ENCODE measurements around the gene CERS6.
A peak's percentile ranks its signal among the peaks of the same experiment; 100 is the strongest.

CERS6 gene

DNA sequence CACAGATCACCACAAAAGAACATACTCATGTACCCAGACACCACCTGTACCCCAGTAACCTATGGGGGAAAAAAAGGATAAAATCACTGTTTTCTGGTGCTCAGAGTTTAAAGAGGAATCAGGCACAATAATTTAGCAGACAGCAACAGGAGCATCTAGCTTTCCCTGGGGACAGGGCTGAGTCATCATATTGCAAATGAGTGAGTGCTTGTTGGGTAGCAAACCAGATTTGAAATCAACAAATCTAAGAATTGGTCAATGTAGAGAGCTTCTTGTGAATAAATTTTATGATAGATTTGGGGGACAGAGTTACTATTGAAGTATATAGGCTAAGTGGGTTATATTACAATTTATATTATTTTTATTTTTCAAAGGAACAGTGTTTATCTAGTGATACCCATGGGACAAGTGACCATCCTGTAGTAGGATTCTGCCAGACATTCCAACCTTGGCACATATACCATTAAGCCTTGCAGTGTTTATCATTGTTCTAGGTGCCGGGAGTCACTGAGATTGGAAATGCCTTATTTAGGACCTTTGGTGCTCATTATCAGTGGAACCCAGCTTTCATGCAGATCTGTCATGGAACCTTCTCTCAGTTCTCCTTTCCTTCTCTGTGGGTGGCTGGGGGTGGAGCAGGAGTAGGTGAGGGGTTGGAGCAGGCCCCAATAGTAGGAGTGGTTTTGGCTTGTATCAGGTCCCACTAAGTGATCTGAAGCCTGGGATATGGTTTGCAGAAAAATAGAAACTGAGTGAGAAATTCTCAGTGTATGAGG is 117.2 kb downstream of the CERS6 start:
- no peak for DNase-seq

DNA sequence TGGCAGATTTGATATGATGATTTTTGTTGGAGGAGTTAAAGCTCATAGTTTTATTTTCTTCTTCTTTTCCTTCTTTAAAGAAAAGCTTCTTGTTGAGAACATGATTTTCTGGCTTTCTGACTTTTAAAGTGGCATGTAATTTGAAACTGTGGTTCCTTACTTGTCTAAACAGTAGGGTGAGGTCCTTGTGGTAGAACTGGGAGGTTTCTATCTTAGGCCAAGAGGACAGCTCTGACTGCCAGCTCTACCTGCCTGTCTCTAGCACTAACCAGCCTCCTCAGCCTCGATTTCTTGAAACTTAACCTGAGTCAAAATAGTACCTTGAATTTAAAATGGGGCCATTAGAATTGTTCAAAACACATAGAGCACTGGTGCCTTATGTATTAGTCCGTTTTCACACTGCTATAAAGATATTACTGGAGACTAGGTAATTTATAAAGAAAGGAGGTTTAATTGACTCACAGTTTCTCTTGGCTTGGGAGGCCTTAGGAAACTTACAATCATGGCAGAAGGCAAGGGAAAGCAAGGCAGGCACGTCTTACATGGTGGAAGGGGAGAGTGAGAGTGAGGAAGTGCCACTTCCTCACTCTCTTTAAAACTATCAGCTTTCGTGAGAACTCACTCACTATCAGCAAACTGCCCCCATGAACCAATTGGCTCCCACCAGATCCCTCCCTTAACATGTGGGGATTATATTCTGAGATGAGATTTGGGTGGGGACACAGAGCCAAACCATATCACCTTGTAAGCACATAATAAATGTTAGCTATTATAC is 119.0 kb downstream of the CERS6 start:
- no peak for DNase-seq

GRCh38 chr2:168577885-168578284 is 121.8 kb downstream of the CERS6 start:
- DNase-seq = peak; percentile 40

GRCh38 chr2:168583064-168583709 is 127.1 kb downstream of the CERS6 start:
- DNase-seq = peak; percentile 32

DNA sequence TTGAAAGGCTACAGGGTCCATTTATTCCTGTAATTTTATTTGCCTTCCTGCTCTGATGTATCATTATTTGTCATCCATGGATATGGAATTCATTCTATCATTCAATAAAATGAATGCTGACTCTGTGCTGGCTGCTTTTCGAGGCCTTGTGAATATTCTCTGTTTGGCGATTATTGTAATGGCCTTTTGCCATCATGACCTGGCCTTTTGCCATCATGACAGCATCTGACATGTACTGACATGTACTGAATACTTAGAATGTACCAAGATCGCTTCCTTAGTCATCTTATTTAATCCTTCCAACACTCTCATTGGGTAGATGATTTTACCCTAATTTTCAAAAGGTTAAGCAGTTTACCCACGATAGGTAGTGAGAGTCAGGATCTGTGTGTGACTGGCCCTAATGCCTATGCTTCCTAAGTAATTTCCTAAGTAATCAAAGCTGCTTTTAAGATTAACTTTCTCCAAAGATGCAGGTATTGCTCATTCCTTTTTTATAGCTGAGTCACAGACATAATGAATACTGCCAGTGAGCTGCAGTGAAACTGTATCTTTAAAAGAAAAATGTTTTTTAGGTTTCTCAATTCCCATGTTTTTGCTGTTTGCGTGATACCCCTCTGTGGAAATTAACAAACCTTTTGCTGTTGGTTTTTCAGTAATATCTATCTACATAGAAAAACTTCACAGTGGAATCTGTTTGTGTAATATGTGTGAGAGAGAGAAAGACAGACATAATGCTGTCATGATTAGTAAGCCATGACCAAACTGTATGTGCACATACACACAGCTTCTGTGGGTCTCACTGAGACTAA is 127.8 kb downstream of the CERS6 start:
- peak; percentile 21 for DNase-seq

DNA sequence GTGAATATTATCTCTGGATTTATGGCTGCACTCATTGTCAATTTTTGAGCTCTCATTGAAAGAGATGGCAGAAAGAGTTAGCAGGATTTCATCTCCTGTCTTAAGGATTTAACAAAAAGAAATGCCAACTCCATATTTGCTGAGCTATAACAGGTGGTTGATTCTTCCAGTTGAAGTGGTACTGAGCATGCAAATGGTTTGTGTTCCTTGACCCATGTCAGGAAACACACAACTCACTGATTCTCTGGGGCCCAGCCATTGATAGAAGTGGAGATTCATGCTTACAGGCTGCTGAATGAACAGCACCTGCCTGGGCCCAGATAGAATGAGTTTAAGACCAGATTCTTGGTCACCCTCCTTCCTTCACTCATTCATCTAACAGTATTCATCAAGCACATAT is 128.8 kb downstream of the CERS6 start:
- DNase-seq = no peak

DNA sequence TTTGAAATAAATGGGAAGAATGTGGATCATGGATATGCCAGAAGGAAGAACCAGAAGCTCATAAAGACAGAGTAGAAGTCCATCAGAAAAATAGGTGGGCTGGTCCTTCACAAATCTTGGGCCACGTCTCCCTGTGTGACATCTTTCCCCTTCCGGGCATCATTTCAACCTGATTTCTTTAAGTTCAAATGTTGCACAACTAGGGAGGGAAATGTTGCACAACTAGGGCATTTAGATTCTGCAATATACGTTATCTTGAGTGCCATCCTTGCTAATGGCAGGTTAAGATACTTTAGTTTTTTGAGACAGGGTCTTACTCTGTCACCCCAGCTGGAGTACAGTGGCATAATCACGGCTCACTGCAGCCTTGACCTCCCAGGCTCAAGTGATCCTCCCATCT is 129.6 kb downstream of the CERS6 start:
- peak; percentile 62 for DNase-seq

GRCh38 chr2:168587307-168587706 is 131.2 kb downstream of the CERS6 start:
- no peak for DNase-seq

GRCh38 chr2:168589236-168590211 is 133.5 kb downstream of the CERS6 start:
- peak; percentile 56 for DNase-seq

- no peak for DNase-seq
Measured at GRCh38 chr2:168592181-168592831, 136.2 kb downstream of the CERS6 start.

GRCh38 chr2:168593713-168594112 is 137.6 kb downstream of the CERS6 start:
- no peak for DNase-seq

GRCh38 chr2:168594778-168595177 is 138.7 kb downstream of the CERS6 start:
- no peak for DNase-seq

DNA sequence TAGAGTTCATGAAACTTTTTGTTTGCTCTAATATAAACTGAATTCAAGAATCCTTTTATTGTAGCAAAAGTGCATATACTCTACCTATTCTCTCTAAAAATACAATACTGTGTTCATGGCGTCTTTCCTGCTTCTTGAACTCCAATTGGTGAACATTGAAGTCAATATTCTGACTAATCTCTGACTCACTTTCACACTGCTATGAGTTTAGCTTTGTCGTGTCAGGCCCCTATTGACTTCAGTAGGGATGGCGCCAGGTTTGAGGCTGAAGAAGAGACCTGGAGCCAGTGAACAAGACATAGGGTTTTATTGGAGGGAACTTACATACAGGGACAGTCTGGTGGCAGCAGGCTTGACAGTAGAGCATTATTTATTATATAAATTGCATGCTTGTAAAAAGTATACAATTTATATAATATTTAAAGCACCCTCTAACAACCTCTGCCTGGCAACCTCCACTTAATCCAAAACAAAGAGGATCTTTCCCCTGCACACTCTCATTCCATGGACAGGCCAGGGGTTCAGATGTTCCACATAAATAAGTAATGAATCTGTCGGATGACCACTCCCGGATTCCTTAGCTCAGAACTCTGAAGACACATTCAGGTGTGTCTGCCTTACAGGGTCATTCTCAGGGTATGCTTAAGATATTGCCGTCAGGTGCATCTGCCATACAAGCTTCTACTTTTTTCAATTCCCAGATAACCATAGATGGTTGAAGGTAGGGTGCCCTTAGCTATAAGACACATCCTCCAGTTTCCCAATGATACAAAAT is 141.0 kb downstream of the CERS6 start:
- no peak for DNase-seq

DNA sequence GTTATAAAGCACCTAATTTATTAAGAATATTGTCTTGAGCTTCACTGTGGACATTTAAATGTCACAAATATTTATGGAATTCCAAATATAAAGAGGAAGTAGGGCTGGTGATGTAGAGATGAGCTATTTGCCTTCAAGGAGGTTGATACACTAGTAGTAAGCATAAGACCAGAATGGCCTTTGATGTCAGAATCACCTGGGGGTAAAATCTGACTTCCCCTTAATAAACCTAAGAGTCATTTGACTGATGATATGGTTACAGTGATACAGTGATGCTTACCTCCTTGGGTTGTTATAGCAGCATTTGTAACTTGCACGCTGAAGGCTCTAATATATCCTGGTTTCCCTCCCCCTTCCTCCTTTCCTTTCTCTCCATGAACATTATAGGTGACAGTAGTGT is 143.7 kb downstream of the CERS6 start:
- no peak for DNase-seq

GRCh38 chr2:168600949-168601348 is 144.9 kb downstream of the CERS6 start:
- no peak for DNase-seq

- peak; percentile 51 for DNase-seq
Measured at GRCh38 chr2:168601741-168602140, 145.7 kb downstream of the CERS6 start.

DNA sequence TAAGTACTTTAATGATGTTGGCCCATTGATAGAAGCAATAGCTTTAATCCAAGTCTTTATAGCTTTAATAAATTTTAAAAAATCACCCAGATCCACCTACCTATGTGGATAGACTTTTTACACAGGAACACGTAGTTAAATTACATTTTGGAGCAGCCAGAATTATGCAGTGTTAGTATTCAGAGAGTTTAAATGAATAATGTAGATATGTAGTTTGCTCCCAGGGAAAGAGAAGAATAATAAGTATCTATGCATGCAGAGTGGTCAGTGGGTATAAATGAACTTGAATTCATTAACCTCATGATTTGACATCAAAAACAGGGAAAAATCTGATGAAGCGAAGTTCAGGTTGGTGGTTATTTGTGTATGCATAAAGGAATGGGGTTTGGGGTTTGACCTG is 146.3 kb downstream of the CERS6 start:
- DNase-seq = no peak

GRCh38 chr2:168602846-168603401 is 146.9 kb downstream of the CERS6 start:
- DNase-seq = no peak

GRCh38 chr2:168603439-168603961 is 147.4 kb downstream of the CERS6 start:
- DNase-seq = no peak

GRCh38 chr2:168604252-168604651 is 148.2 kb downstream of the CERS6 start:
- DNase-seq = peak; percentile 39
